CD4-positive, alpha-beta T cell (primary cell): ENCODE results near the gene MITF. TPM values are rescaled to one million over a fixed set of nuclear protein-coding genes. Genes with fewer than 3 reads are reported as not detected.

Source experiments
- ATAC-seq: fragments of 200-7000 bp; cut with Tn5 transposase; one replicate; pipeline ENCODE4 v1.10.0; 2022; ENCODE audit warnings: mild to moderate bottlenecking; ENCODE audit not compliant: poor library complexity
- CTCF ChIA-PET: fragments of 350-600 bp; sonication (Branson Sonifier 250); formaldehyde crosslinking; loops from one replicate; lab custom pipeline; 2021; ENCODE audit warnings: antibody characterized with exemption, inconsistent platforms; lab: Charles Lee
- POLR2A ChIA-PET: fragments of 350-600 bp; sonication (Branson Sonifier 250); formaldehyde crosslinking; loops from one replicate; lab custom pipeline; 2021; ENCODE audit warnings: antibody characterized with exemption, inconsistent platforms; lab: Charles Lee
- DNase-seq, 14 experiments: peaks; one replicate each; pipeline ENCODE4 v3.0.0-alpha.2; 2013 to 2020; ENCODE audit warnings: mixed read lengths in 2 of 14
- H3K27ac ChIP-seq, 2 donors: one replicate each; pipeline versions ENCODE4 v1.5.1 to v1.7.0; 2013; ENCODE audit warnings: low read length in 2 of 2, low read depth in 1 of 2, mild to moderate bottlenecking in 1 of 2
- H3K27me3 ChIP-seq, 2 experiments: 1 replicate in 1 of 2; 2 replicates in 1 of 2; pipeline versions ENCODE4 v1.6.1 to v1.7.0; 2013; ENCODE audit warnings: low read length in 2 of 2, control low read depth in 1 of 2, mild to moderate bottlenecking in 1 of 2, moderate library complexity in 1 of 2; ENCODE audit not compliant: insufficient read depth in 2 of 2, control insufficient read depth in 1 of 2
- H3K36me3 ChIP-seq: one replicate; pipeline ENCODE4 v1.6.1; 2013; ENCODE audit warnings: low read length, control low read depth; ENCODE audit not compliant: insufficient read depth
- H3K4me1 ChIP-seq: one replicate; pipeline ENCODE4 v1.6.1; 2013; ENCODE audit warnings: low read length, control low read depth; ENCODE audit not compliant: insufficient read depth
- H3K4me3 ChIP-seq: one replicate; pipeline ENCODE4 v1.5.1; 2013; ENCODE audit warnings: mild to moderate bottlenecking, low read length, moderate library complexity
- H3K9me3 ChIP-seq, 2 experiments: 1 replicate in 1 of 2; 2 replicates in 1 of 2; pipeline versions ENCODE4 v1.6.1 to v1.7.0; 2013; ENCODE audit warnings: low read length in 2 of 2, mild to moderate bottlenecking in 2 of 2, control low read depth in 1 of 2, moderate library complexity in 1 of 2; ENCODE audit not compliant: control insufficient read depth in 1 of 2, insufficient read depth in 1 of 2
- H3K27ac Mint-ChIP-seq: one replicate; pipeline ENCODE4 v1.8.0; 2020; ENCODE audit warnings: mixed read lengths
- H3K27me3 Mint-ChIP-seq: one replicate; pipeline ENCODE4 v1.8.0; 2021; ENCODE audit warnings: mixed read lengths
- H3K36me3 Mint-ChIP-seq: one replicate; pipeline ENCODE4 v1.8.0; 2021; ENCODE audit warnings: low read depth, mixed read lengths
- H3K4me1 Mint-ChIP-seq: one replicate; pipeline ENCODE4 v1.8.0; 2021; ENCODE audit warnings: low read depth, mixed read lengths
- H3K4me3 Mint-ChIP-seq: one replicate; pipeline ENCODE4 v1.8.0; 2020; ENCODE audit warnings: mild to moderate bottlenecking, mixed read lengths
- H3K9me3 Mint-ChIP-seq: one replicate; pipeline ENCODE4 v1.8.0; 2020; ENCODE audit warnings: mixed read lengths
- intact Hi-C, 2 experiments: fragments of 100-400 bp; cut with DNase I in 1 of 2; cut with micrococcal nuclease in 1 of 2; formaldehyde crosslinking; loops; one replicate each; pipeline versions ENCODE4 v1.15.1 to v1.9.0; 2023 to 2025; cut with DNase I, micrococcal nuclease
- total RNA-seq, 174 experiments: library from RNA in 2 of 174; stranded (reverse) in 2 of 174; gene quantifications; one replicate each; pipeline ENCODE4 v1.2.3 and lab custom pipeline; 2021 to 2026
- TF ChIP-seq, protein P1 (sequence below): fragments of 200-600 bp; IDR thresholded peaks from one replicate; pipeline ENCODE4 v1.8.0; 2022; ENCODE audit warnings: antibody characterized with exemption, mild to moderate bottlenecking

The MITF gene
- total RNA-seq, 2 experiments from 2014 or later, result not detected

DNA sequence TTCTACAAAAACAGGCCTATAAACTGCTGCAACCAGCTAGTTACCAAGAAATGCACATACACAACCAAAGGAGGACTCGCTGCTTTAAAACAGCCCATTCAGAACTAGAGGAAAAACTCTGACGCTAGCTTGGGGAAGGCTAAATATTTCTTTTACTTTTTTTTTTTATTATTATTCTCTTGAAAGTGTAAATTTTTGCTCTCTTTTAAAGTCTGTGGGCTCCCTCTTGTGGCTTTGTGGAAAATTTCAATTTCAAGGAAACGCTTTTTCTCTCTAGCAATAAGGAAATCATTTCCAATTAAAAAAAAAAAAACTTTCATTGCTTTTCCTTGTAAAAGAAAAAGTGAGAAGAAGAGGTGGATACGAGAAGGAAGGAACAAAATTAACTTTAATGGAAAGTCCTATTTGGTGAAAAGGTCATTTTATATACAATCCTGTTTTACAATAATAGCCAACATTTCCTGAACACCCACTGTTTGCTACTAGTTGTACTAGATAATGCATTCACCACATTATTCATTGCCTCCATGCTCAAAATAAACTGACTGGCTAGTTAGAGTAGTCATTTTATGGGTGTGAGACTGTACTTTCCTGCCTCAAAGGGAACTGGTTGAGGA is 209.1 kb downstream of the MITF start:
- peak in 2 of 14 experiments; percentile 1 to 3 for DNase-seq
- no peaks in the 10 kb centered on the region for H3K27me3 Mint-ChIP-seq

DNA sequence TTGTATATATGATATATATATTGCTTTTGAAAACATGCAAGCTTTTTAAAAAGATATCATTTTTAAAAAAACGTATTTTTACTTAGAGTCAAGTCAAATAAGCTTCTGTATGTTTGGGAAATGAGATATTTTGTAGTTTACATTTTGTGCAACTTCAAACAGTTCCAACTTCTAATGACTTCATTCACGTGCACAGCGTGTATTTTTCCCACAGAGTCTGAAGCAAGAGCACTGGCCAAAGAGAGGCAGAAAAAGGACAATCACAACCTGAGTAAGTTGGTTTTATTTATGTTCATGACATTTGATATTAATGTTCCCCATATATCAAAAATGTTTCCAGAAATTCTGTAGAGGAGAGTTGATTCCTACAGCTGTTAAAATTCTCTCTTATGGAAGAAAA is 212.4 kb downstream of the MITF start:
- no peaks in the 10 kb centered on the region for H3K27me3 Mint-ChIP-seq
- TF ChIP-seq, protein P1, sequence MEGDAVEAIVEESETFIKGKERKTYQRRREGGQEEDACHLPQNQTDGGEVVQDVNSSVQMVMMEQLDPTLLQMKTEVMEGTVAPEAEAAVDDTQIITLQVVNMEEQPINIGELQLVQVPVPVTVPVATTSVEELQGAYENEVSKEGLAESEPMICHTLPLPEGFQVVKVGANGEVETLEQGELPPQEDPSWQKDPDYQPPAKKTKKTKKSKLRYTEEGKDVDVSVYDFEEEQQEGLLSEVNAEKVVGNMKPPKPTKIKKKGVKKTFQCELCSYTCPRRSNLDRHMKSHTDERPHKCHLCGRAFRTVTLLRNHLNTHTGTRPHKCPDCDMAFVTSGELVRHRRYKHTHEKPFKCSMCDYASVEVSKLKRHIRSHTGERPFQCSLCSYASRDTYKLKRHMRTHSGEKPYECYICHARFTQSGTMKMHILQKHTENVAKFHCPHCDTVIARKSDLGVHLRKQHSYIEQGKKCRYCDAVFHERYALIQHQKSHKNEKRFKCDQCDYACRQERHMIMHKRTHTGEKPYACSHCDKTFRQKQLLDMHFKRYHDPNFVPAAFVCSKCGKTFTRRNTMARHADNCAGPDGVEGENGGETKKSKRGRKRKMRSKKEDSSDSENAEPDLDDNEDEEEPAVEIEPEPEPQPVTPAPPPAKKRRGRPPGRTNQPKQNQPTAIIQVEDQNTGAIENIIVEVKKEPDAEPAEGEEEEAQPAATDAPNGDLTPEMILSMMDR, result no peak
- H3K4me1 Mint-ChIP-seq, result no peaks in the 10 kb centered on the region
- no peaks in the 10 kb centered on the region for H3K9me3 ChIP-seq
- no peak overlapping the region for H3K27ac ChIP-seq
- H3K27ac Mint-ChIP-seq, result no peak overlapping the region
- intact Hi-C loops, result no loop called here
- ChIA-PET CTCF (no interaction called here), POLR2A (no interaction called here)
- H3K4me1 ChIP-seq, result no peaks in the 10 kb centered on the region
- H3K36me3 ChIP-seq, result no peaks in the 10 kb centered on the region
- no peaks in the 10 kb centered on the region for H3K27me3 ChIP-seq
- no peaks in the 10 kb centered on the region for H3K36me3 Mint-ChIP-seq
- no peak overlapping the region for H3K4me3 Mint-ChIP-seq
- no peaks in the 10 kb centered on the region for H3K9me3 Mint-ChIP-seq
- ATAC-seq (no peak), DNase-seq (no peak)
- no peak overlapping the region for H3K4me3 ChIP-seq

More for the DNA sequence above, 209.1 kb downstream of the MITF start:
- POLR2A ChIA-PET, result no interaction called here
- no peaks in the 10 kb centered on the region for H3K4me1 ChIP-seq
- CTCF ChIA-PET, result no interaction called here
- H3K4me1 Mint-ChIP-seq, result no peaks in the 10 kb centered on the region
- no peaks in the 10 kb centered on the region for H3K9me3 ChIP-seq
- H3K4me3 Mint-ChIP-seq, result no peak overlapping the region
- no peaks in the 10 kb centered on the region for H3K36me3 ChIP-seq
- no peak overlapping the region for H3K4me3 ChIP-seq
- no peak overlapping the region for H3K27ac Mint-ChIP-seq
- no peaks in the 10 kb centered on the region for H3K36me3 Mint-ChIP-seq
- TF ChIP-seq, protein P1, result peak; percentile 43
- H3K27ac ChIP-seq, result no peak overlapping the region
- no peak for ATAC-seq
- no peaks in the 10 kb centered on the region for H3K9me3 Mint-ChIP-seq
- no peaks in the 10 kb centered on the region for H3K27me3 ChIP-seq
- intact Hi-C loops, result loop anchor here (5.0 kb wide), 1 partner anchor 786 kb away; no protein-coding TSS in a partner anchor

DNA sequence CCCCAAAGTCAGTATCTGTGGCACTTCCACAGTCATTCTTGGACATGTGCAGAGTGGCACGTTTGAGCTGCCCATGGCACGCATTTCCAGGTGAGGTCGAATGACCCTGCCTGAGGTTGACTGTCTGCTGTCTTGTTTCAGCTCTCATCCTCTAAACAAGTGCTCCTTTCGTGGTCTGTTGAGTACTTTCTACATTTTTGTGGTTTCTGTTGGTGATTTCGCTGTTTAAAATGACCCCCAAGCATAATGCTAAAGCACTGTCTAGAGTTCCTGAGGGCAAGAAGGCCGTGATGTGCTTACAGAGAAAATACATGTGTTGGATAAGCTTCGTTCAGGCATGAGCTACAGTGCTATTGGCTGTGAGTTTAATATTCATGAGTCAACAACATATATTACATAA is 220.3 kb downstream of the MITF start:
- CTCF ChIA-PET, result no interaction called here
- no peaks in the 10 kb centered on the region for H3K9me3 ChIP-seq
- H3K4me1 ChIP-seq, result no peaks in the 10 kb centered on the region
- H3K27me3 ChIP-seq, result no peaks in the 10 kb centered on the region
- DNase-seq (no peak), ATAC-seq (no peak)
- no peaks in the 10 kb centered on the region for H3K36me3 ChIP-seq
- intact Hi-C loops, result no loop called here
- H3K4me1 Mint-ChIP-seq, result no peaks in the 10 kb centered on the region
- H3K36me3 Mint-ChIP-seq, result no peaks in the 10 kb centered on the region
- no peaks in the 10 kb centered on the region for H3K9me3 Mint-ChIP-seq
- no peak overlapping the region for H3K27ac Mint-ChIP-seq
- TF ChIP-seq, protein P1, result no peak
- no peak overlapping the region for H3K4me3 Mint-ChIP-seq
- H3K27ac ChIP-seq, result no peak overlapping the region
- POLR2A ChIA-PET, result no interaction called here
- H3K4me3 ChIP-seq, result no peak overlapping the region
- H3K27me3 Mint-ChIP-seq, result no peaks in the 10 kb centered on the region
